NCI-H2196 (cell line): ENCODE results near the gene SYNDIG1.

Source experiments
- DNase-seq: peaks from one replicate; lab custom pipeline; 2025; ENCODE audit not compliant: unreplicated experiment; lab: John Stamatoyannopoulos, UW

Gene SYNDIG1

GRCh38 chr20:24653306-24653705, 183.9 kb downstream of the SYNDIG1 start:
- DNase-seq, result no peak

GRCh38 chr20:24654425-24654824, 185.0 kb downstream of the SYNDIG1 start:
- no peak for DNase-seq

- no peak for DNase-seq
Observed at GRCh38 chr20:24656391-24656790, 187.0 kb downstream of the SYNDIG1 start.

- no peak for DNase-seq
Observed at GRCh38 chr20:24657196-24657595, 187.8 kb downstream of the SYNDIG1 start.

GRCh38 chr20:24657878-24658620, 188.6 kb downstream of the SYNDIG1 start:
- DNase-seq, result no peak

- DNase-seq, result no peak
Observed at GRCh38 chr20:24658920-24659660, 189.7 kb downstream of the SYNDIG1 start.

- no peak for DNase-seq
Observed at GRCh38 chr20:24659835-24660234, 190.4 kb downstream of the SYNDIG1 start.

- DNase-seq, result no peak
Observed at GRCh38 chr20:24660651-24661050, 191.2 kb downstream of the SYNDIG1 start.

- DNase-seq, result no peak
Observed at GRCh38 chr20:24661255-24661654, 191.8 kb downstream of the SYNDIG1 start.

GRCh38 chr20:24662322-24662721, 192.9 kb downstream of the SYNDIG1 start:
- no peak for DNase-seq

GRCh38 chr20:24662752-24663365, 193.4 kb downstream of the SYNDIG1 start:
- no peak for DNase-seq

- DNase-seq, result no peak
Observed at GRCh38 chr20:24663496-24663895, 194.1 kb downstream of the SYNDIG1 start.

- DNase-seq, result no peak
Observed at GRCh38 chr20:24664266-24664986, 195.0 kb downstream of the SYNDIG1 start.

- no peak for DNase-seq
Observed at GRCh38 chr20:24665196-24665595, 195.8 kb downstream of the SYNDIG1 start.

- no peak for DNase-seq
Observed at GRCh38 chr20:24665741-24666191, 196.3 kb downstream of the SYNDIG1 start.

- DNase-seq, result no peak
Observed at GRCh38 chr20:24667689-24668383, 198.4 kb downstream of the SYNDIG1 start.

- no peak for DNase-seq
Observed at GRCh38 chr20:24668384-24668702, 198.9 kb downstream of the SYNDIG1 start.

GRCh38 chr20:24668791-24669190, 199.4 kb downstream of the SYNDIG1 start:
- DNase-seq, result no peak

GRCh38 chr20:24669701-24670100, 200.3 kb downstream of the SYNDIG1 start:
- no peak for DNase-seq

- DNase-seq, result no peak
Observed at GRCh38 chr20:24670341-24670872, 201.0 kb downstream of the SYNDIG1 start.

GRCh38 chr20:24670981-24671380, 201.6 kb downstream of the SYNDIG1 start:
- DNase-seq, result no peak
